ENCODE measurements around the gene CCDC154.

DNA sequence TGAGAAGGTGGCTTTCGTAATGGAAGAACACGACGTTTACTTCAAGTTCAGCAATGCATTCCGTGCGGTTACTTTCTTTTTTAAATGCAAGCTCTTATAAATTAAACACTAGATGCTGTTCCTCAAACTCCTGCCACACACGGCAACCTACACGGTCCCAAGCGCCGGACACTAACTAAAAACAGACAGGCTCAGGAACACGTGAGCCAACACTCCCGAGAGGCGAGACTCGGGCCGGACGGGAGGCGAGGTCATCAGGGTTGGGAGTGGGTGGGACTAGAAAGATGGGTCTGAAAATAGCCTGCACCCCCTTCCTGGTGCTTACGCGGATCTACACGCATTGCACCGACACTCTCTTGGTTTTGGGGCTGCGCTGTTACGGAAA, 24.1 kb upstream of the CCDC154 start:
- TF ChIP-seq, protein P1, sequence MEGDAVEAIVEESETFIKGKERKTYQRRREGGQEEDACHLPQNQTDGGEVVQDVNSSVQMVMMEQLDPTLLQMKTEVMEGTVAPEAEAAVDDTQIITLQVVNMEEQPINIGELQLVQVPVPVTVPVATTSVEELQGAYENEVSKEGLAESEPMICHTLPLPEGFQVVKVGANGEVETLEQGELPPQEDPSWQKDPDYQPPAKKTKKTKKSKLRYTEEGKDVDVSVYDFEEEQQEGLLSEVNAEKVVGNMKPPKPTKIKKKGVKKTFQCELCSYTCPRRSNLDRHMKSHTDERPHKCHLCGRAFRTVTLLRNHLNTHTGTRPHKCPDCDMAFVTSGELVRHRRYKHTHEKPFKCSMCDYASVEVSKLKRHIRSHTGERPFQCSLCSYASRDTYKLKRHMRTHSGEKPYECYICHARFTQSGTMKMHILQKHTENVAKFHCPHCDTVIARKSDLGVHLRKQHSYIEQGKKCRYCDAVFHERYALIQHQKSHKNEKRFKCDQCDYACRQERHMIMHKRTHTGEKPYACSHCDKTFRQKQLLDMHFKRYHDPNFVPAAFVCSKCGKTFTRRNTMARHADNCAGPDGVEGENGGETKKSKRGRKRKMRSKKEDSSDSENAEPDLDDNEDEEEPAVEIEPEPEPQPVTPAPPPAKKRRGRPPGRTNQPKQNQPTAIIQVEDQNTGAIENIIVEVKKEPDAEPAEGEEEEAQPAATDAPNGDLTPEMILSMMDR (IDR thresholded peaks at IDR 0.05): no peak
- TF ChIP-seq POLR2A (IDR thresholded peaks at IDR 0.05): no peak
